Fibroblast of skin of left quadriceps (primary cell): ENCODE data around the gene PRRX1.

Experiments
- DNase-seq, 2 experiments: peaks; one replicate each; pipeline ENCODE4 v3.0.0-alpha.2; 2013; ENCODE audit warnings: low read depth in 2 of 2

Gene PRRX1

DNA sequence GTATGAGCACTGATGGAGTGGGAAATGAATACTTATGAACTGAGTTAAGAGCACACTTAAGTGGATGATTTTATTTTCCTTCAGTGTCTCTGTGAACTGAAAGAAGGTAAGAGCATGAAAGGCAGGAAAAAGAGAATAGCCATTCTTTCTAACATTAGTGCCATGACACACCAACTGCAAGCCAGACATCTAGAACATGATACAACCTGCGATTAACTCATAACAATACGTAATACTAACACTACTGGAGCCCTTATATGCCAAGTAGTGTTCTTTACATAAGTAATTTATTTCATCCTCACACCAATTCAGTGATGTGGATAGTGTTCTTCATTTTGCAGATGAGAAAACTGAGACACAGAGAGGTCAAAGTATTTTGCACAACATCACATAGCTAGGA, 56.7 kb downstream of the PRRX1 start:
- no peak for DNase-seq

DNA sequence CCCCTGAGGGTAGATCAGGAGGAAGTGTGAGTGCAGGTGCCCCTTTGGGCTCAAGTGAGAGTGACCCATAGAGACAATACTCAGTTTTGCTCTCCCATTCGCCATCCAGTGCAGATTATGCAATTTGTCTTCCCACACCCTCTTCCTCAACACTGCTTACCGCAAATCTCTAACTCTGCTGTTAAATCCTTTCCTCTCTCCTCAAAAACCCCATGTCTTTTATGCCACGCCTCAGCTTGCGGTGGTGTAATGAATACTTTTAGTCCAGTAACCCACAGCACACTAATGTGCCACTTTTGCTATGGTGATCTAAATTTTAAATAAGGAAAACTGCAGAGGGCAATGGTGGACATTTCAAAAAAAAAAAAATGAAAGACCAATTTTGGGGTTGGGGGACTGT, 57.7 kb downstream of the PRRX1 start:
- no peak for DNase-seq

DNA sequence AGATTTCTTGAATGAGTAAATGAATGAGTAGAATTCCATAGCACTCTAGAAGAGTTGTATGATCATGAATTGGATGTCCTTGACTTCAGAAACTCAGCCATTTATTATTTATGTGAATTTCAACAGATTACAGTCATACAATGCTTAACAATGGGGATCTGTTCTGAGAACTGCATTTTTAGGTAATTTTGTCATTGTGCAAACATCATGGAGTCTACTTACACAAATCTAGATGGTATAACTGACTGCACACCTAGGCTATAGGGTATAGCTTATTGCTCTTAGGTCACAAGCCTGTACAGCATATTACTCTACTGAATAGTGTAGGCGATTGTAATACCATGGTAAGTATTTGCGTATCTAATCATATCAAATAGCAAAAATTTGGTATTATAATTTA, 59.6 kb downstream of the PRRX1 start:
- DNase-seq: no peak

GRCh38 chr1:170725326-170725725, 61.4 kb downstream of the PRRX1 start:
- no peak for DNase-seq

- DNase-seq: peak; percentile 48 to 50
Observed at GRCh38 chr1:170727963-170728362, 64.0 kb downstream of the PRRX1 start.

DNA sequence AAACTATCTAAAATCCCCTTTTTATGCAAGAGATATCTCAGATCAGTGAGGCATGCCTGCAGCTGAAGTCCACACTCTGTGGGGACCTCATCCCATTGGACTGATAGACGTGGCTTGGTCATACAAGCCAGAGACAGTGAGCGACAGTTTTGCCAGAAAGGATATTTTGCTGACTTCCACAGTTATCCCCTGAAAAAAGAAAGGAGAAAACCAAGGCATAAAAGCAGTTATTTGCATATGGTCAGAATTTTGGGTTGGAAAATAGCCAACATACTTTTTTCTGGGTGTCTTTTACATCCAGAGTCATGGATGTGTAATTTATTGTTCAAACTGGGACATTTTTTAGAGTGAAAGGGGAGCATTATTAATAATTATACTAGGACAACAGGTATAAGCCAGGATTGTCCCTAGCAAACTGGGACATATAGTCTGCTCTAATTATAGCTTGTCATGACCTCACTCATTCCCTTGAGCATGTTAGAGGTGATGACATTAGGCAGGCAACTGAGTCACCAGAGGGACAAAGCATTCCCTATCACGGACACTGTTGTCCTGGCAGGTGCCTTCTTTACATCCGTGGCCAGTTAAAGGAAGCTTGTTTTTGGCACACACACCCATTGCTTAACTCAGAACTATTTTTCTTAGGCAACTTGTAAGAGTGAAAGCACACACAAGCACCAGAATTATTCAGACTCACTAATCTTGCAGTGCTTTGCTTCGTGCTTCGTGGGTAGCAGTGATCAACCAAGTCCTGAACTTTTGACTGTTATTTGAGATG, 65.5 kb downstream of the PRRX1 start:
- peak; percentile 33 to 48 for DNase-seq

- no peak for DNase-seq
Observed at GRCh38 chr1:170730014-170730413, 66.1 kb downstream of the PRRX1 start.

- DNase-seq: peak; percentile 49 to 54
Observed at GRCh38 chr1:170730438-170730837, 66.5 kb downstream of the PRRX1 start.

GRCh38 chr1:170731566-170732251, 67.8 kb downstream of the PRRX1 start:
- DNase-seq: no peak

DNA sequence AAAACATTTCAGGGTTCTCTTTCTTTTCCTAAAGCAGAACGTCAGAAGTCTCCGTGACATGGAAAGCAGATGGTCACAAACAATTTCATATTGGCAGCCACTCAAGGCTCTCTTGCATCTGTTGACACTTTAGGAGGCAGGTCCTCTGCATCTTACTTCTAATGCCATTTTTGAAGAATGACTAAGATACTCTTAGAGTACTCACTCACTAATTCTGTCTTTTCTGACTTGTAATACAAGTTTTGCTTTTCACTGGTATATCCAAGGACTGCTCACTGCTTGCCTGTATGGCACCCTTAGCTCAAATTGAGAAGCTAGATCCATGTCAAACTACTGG, 68.3 kb downstream of the PRRX1 start:
- DNase-seq: no peak

DNA sequence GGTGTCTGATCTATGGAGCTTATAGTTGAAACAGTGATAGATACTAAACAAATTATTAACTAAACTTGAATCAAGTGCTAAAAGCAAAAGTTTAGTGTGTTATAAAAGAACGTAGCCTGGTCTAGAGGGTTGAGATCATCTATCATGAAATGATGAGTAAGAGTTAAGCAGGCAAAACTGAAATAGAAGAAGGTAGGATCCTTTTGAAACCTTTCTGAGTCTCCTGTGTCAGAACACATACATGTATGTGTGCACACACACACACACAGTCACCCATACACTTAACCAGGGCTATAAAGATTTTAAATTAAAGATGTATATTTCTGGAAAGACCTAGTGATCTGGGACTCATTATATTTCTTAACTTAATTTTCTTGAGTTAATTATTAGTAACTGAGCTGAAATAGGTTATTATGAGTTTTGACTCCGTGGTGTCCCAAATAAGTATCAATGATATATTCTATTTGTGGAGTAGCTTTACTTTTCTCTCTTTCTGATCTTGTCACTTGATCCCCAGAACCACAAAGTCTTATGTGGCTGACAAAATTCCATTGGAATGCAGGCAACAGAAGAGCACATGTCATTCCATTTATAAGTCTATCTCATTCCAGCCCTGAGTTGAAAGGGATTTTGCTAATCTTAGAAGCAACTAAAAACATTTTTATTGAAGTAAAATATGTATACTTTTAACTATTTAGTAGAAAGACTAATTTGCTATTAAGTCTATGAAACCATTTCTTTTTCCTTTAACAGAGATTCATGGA, 70.7 kb downstream of the PRRX1 start:
- DNase-seq: no peak

- DNase-seq: no peak
Observed at GRCh38 chr1:170735366-170736263, 71.7 kb downstream of the PRRX1 start.

DNA sequence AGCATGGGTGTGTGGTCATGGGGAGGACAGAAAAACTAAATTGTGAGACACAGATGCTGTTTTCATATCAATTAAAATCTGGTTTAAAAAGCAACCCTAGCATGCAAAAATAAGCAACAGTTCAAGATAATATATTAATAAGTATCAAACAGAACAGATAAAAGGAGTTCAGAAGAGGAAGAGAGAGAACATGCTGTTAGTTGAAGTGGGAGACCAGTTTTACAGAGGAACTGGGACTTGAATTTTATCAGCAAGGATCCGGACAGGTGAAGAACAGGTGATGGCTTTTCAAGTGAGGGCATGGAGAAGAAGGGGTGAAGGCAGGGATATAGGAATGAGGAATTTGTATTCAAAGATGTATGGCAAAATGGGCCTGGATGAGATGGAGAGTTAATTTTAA, 75.9 kb downstream of the PRRX1 start:
- no peak for DNase-seq

GRCh38 chr1:170741678-170742077, 77.7 kb downstream of the PRRX1 start:
- DNase-seq: no peak

DNA sequence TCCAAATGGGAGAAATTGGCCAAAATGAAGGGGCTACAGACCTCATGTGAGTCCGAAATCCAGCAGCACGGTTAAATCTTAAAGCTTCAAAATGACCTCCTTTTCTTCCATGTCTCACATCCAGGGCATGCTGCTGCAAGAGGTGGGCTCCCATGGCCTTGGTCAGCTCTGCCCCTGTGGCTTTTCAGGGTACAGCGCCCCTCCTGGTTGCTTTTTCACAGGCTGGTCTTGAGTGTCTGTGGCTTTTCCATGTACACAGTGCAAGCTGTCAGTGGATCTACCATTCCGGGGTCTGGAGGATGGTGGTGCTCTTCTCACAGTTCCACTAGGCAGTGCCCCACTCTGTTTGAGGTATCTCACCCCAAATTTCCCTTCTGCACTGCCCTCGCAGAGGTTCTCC, 78.7 kb downstream of the PRRX1 start:
- DNase-seq: no peak

GRCh38 chr1:170743083-170743482, 79.2 kb downstream of the PRRX1 start:
- DNase-seq: no peak

- DNase-seq: no peak
Observed at GRCh38 chr1:170749549-170749948, 85.6 kb downstream of the PRRX1 start.

DNA sequence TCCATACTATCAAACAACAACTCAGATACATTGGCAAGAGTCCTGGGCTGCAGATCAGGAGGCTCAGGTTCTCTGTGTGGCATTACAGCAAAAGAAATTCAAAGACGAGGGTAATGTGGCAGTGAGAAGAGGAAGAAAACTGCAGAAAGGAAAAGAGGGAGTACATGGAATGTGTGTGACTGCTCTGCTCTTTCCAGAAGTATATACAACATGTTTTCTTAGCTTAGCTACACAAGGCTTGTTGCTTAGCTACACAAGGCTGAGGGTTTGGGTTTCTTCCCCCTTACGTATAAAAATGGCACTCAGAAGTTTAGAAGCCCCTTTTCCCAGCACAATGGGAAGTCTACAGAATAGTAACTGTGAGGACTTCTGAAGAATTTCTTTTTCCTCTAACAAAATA, 86.0 kb downstream of the PRRX1 start:
- DNase-seq: no peak

GRCh38 chr1:170755795-170756194, 91.9 kb downstream of the PRRX1 start:
- peak in 1 of 2 experiments; percentile 16 for DNase-seq

- no peak for DNase-seq
Observed at GRCh38 chr1:170758992-170759391, 95.1 kb downstream of the PRRX1 start.

DNA sequence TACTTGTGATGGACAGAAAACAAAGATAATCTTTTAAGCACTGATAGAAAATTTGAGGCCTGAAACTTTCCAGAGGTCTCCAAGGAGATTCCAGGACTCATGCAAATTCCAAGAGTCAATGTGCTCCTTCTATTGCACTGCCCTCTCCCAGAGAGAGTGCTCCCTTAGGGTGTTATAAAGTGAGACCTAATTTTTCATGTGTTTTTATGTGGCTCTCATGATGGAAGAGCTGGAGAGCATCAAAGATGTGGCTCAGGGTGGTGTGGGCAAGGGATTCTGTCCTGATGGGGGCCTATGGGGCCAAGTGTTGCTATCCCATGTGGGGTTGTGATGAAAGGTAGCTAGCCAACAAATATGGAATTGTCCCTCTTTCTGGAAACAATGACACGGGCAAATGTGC, 101.3 kb downstream of the PRRX1 start:
- no peak for DNase-seq
